K562 (cell line): Measurements from ENCODE around the gene RASAL3. TPM values are rescaled to one million over a fixed set of nuclear protein-coding genes. Genes with fewer than 3 reads are reported as not detected.

Experiments
- CAMTA2 ChIP-seq: fragments of 250-450 bp; sonication (Bioruptor Pico); conservative IDR thresholded peaks from 2 replicates; pipeline ENCODE4 v1.5.1; 2022
- ETV1 ChIP-seq: fragments of 450-650 bp; conservative IDR thresholded peaks from 2 replicates; pipeline ENCODE4 v1.6.1; 2016; ENCODE audit warnings: missing genetic modification characterization, control low read depth, low read depth, missing compliant biosample characterization
- FOS ChIP-seq: IDR thresholded peaks from 3 replicates; pipeline ENCODE4 v1.6.1; 2011; ENCODE audit not compliant: insufficient read length; ENCODE audit errors: extremely low read depth
- GABPB1 ChIP-seq: sonication (generic); formaldehyde crosslinking; IDR thresholded peaks from 2 replicates; pipeline ENCODE4 v1.8.0; 2022; ENCODE audit warnings: mild to moderate bottlenecking, missing genetic modification reagents
- GATAD2B ChIP-seq: fragments of 450-650 bp; IDR thresholded peaks from 2 replicates; pipeline ENCODE4 v1.6.1; 2017; ENCODE audit warnings: mild to moderate bottlenecking, borderline replicate concordance
- HDAC2 ChIP-seq: fragments of 450-650 bp; IDR thresholded peaks from 2 replicates; pipeline ENCODE4 v1.6.1; 2016; ENCODE audit warnings: mild to moderate bottlenecking
- HEY1 ChIP-seq: fragments of 250-450 bp; sonication (Bioruptor Pico); IDR thresholded peaks from 2 replicates; pipeline ENCODE4 v1.5.0; 2020; ENCODE audit warnings: mild to moderate bottlenecking, moderate library complexity, borderline replicate concordance
- KHSRP ChIP-seq: fragments of 450-650 bp; IDR thresholded peaks from 2 replicates; pipeline ENCODE4 v1.6.1; 2017
- POLR2G ChIP-seq: fragments of 200-400 bp; formaldehyde crosslinking; IDR thresholded peaks from 2 replicates; pipeline ENCODE4 v1.6.1; 2017; ENCODE audit warnings: low read depth, mild to moderate bottlenecking, antibody characterized with exemption, low read length, moderate library complexity
- STAG1 ChIP-seq: sonication (generic); formaldehyde crosslinking; IDR thresholded peaks from 2 replicates; pipeline ENCODE4 v1.5.0; 2020; ENCODE audit warnings: missing genetic modification reagents, borderline replicate concordance
- TEAD2 ChIP-seq: fragments of 450-650 bp; IDR thresholded peaks from 2 replicates; pipeline ENCODE4 v1.6.1; 2016; ENCODE audit warnings: missing genetic modification characterization, control low read depth, missing compliant biosample characterization
- U2AF1 ChIP-seq: fragments of 200-400 bp; formaldehyde crosslinking; optimal IDR thresholded peaks from 2 replicates; pipeline ENCODE3; 2017; ENCODE audit warnings: mild to moderate bottlenecking, low read depth, low read length, moderate library complexity
- polyA plus RNA-seq, 8 experiments: library from polyadenylated mRNA; depleted of rRNA in 4 of 8; stranded (reverse) in 5 of 8; unstranded in 3 of 8; fragments of >200 nt; fragmentation: Nextera tagmentation in 2 of 8; fragmentation: Illumina TruSeq in 1 of 8; extraction: Ambion mirVana in 2 of 8; extraction: Trizol in 1 of 8; gene quantifications; 2 replicates each; pipeline versions ENCODE4 v1.2.1 to v1.2.3, GENCODE V29; 2011 to 2014; ENCODE audit warnings: inconsistent platforms in 1 of 8, missing spikeins in 1 of 8
- total RNA-seq, 7 experiments: library from RNA; depleted of rRNA in 6 of 7; stranded (reverse); fragments of >200 nt in 6 of 7; fragmentation: Illumina TruSeq in 2 of 7; extraction: Trizol in 2 of 7; gene quantifications; 2 replicates each; pipeline versions ENCODE4 v1.2.1 to v1.2.3, GENCODE V29; 2011 to 2021; ENCODE audit warnings: low replicate concordance in 1 of 7
- TF ChIP-seq, protein P1 (sequence below), 2 experiments: fragments of 450-650 bp; formaldehyde crosslinking in 1 of 2; IDR thresholded peaks; 2 replicates each; pipeline versions ENCODE4 v1.4.0 to v1.6.1; 2014 to 2020; ENCODE audit warnings: mild to moderate bottlenecking in 2 of 2, borderline replicate concordance in 1 of 2, low read depth in 1 of 2
- TF ChIP-seq, protein P2 (sequence below): fragments of 200-400 bp; formaldehyde crosslinking; IDR thresholded peaks from 2 replicates; pipeline ENCODE4 v1.6.1; 2017; ENCODE audit warnings: mild to moderate bottlenecking, low read depth, low read length, moderate library complexity
- TF ChIP-seq, protein P3 (sequence below): fragments of 450-650 bp; IDR thresholded peaks from 2 replicates; pipeline ENCODE4 v1.6.1; 2016; ENCODE audit warnings: antibody characterized with exemption

The RASAL3 gene
- total and polyA plus RNA-seq, 9 of the 15 experiments (the other 6 are each of a cell fraction or from before 2014, with no cell fraction given), result 0.07 to 0.44 TPM; not detected in 7

DNA sequence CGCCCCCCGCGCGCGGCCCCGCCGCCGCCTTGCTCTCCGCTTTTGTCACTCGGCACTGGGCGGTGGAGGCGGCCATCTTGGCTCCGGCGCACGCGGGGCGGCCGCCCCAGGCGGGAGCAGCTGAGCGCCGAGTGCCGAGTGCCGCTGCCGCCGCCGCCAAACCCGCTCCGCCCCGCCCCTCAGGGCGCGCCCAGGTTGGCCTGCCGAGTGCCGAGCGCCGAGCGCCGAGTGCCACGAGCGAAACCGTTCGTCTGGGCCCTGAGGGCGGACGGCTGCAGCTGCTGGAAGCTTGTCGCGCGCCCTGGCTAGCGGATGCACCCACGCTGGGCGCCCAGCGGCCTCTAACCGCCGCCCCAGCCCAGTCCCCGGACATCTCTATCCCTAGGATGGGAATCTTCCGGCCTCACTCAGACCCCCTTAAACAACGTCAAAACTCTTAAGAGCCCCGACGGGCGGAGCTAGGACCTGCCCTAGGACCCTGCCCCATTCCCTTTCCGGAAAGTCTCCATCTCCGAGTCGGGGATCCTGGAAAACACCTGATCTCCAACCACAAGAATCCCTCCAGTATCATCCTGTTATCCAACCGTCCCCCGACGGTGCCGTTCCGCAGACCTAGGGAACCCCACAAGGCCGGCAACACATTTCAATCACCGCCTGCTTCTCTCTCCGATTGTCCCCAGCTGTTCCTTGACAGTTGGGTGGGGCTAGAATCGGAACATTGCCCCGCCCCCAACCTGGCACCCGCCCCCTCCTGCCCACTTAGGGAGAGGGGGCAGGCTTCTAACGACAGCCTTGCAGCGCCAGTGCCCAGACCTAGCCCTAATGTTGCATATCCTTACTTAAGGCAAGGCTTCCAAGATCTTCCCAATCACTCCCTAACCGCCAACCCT, 31.5 kb downstream of the RASAL3 start (continued):
- TF ChIP-seq, protein P1, sequence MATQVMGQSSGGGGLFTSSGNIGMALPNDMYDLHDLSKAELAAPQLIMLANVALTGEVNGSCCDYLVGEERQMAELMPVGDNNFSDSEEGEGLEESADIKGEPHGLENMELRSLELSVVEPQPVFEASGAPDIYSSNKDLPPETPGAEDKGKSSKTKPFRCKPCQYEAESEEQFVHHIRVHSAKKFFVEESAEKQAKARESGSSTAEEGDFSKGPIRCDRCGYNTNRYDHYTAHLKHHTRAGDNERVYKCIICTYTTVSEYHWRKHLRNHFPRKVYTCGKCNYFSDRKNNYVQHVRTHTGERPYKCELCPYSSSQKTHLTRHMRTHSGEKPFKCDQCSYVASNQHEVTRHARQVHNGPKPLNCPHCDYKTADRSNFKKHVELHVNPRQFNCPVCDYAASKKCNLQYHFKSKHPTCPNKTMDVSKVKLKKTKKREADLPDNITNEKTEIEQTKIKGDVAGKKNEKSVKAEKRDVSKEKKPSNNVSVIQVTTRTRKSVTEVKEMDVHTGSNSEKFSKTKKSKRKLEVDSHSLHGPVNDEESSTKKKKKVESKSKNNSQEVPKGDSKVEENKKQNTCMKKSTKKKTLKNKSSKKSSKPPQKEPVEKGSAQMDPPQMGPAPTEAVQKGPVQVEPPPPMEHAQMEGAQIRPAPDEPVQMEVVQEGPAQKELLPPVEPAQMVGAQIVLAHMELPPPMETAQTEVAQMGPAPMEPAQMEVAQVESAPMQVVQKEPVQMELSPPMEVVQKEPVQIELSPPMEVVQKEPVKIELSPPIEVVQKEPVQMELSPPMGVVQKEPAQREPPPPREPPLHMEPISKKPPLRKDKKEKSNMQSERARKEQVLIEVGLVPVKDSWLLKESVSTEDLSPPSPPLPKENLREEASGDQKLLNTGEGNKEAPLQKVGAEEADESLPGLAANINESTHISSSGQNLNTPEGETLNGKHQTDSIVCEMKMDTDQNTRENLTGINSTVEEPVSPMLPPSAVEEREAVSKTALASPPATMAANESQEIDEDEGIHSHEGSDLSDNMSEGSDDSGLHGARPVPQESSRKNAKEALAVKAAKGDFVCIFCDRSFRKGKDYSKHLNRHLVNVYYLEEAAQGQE (IDR thresholded peaks at IDR 0.05; ENCODE audit: borderline replicate concordance), result peak; percentile 99
- TF ChIP-seq, protein P1 (CRISPR knock-in tag; IDR thresholded peaks at IDR 0.05; ENCODE audit: low read depth), result no peak
- TF ChIP-seq TEAD2 (tag) (no peak), HEY1 (no peak), CAMTA2 (CRISPR knock-in tag) (no peak), ETV1 (tag) (no peak; the same call in 1 of the 2 replicates), U2AF1 (peak; percentile 29), GABPB1 (CRISPR knock-in tag) (peak; percentile 65; the same call in 1 of the 2 replicates), GATAD2B (peak; percentile 92), POLR2G (peak; percentile 87), KHSRP (no peak), FOS (no peak), STAG1 (0 out of 2 replicates have a peak, but pooled peaks have one; percentile 9), HDAC2 (no peak)
- TF ChIP-seq, protein P2, sequence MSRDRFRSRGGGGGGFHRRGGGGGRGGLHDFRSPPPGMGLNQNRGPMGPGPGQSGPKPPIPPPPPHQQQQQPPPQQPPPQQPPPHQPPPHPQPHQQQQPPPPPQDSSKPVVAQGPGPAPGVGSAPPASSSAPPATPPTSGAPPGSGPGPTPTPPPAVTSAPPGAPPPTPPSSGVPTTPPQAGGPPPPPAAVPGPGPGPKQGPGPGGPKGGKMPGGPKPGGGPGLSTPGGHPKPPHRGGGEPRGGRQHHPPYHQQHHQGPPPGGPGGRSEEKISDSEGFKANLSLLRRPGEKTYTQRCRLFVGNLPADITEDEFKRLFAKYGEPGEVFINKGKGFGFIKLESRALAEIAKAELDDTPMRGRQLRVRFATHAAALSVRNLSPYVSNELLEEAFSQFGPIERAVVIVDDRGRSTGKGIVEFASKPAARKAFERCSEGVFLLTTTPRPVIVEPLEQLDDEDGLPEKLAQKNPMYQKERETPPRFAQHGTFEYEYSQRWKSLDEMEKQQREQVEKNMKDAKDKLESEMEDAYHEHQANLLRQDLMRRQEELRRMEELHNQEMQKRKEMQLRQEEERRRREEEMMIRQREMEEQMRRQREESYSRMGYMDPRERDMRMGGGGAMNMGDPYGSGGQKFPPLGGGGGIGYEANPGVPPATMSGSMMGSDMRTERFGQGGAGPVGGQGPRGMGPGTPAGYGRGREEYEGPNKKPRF, result no peak
- TF ChIP-seq, protein P3, sequence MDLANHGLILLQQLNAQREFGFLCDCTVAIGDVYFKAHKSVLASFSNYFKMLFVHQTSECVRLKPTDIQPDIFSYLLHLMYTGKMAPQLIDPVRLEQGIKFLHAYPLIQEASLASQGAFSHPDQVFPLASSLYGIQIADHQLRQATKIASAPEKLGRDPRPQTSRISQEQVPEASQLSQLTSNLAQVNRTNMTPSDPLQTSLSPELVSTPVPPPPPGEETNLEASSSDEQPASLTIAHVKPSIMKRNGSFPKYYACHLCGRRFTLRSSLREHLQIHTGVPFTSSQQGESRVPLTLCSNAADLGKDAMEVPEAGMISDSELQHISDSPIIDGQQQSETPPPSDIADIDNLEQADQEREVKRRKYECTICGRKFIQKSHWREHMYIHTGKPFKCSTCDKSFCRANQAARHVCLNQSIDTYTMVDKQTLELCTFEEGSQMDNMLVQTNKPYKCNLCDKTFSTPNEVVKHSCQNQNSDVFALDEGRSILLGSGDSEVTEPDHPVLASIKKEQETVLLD, result no peak
